ENCODE measurements around the gene DDAH1. TPM values are rescaled to one million over a fixed set of nuclear protein-coding genes. Genes with fewer than 3 reads are reported as not detected.

DDAH1 gene
- total and polyA plus RNA-seq, 2 of the 8 experiments (the other 6 are each of a cell fraction or from before 2014, with no cell fraction given), result 22.8 to 54.5 TPM

DNA sequence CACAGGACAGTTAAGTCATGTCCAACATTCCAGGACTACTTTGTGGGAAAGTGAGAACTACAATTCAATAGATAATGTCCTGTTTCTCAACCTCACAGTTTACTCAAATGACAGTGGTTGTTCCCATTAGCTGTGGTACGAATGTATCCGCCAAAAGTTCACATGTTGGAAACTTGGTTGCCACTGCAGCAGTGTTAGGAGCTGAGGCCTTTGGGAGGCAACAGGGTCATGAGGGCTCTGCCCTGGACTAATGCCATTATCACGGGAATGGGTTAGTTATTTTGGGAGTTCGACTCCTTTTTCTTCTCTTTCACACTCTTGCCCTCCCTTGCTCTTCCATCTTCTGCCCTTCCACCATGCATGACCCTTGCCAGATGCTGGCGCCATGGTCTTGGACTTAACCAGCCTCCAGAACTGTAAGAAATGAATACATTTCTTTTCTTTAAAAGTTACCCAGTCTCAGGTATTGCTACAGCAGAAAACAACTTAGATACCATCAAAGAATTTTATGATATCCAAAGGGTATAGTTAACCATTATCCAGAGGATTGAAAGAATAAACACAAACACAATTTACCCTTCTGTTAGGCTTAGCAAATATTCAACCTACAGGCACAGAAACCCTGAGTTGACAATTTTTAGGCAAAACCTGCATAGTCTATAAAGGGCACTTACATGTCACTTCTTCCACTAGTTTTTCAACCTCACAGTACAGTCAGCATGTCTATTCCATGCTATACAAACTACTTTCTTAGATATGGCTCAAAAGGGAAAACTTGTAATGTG is 196.0 kb downstream of the DDAH1 start:
- no peaks in the 10 kb centered on the region for H3K27me3 ChIP-seq (replicated peaks in 1 of 4; ENCODE audit: control insufficient read depth in 3 of 4, extremely low read depth in 1 of 4, insufficient read depth in 3 of 4, low read length in 3 of 4)
- H3K4ac ChIP-seq (replicated peaks; ENCODE audit: insufficient read length, low read depth, low read length), result no peak overlapping the region
- H2AK5ac ChIP-seq (ENCODE audit: low read depth, low read length), result no peak overlapping the region
- ChIA-PET POLR2A (ENCODE audit: partially characterized antibody) (interaction anchor here (0.6 kb wide), 1 partner anchor 296 kb away, joined by 4 read pairs; no protein-coding TSS in a partner anchor), CTCF (ENCODE audit: partially characterized antibody) (interaction anchor here (1.2 to 9.5 kb wide), 4 partner anchors 8 to 324 kb away, joined by 3 to 65 read pairs (median 4); partner anchors contain the start of gene C1orf52)
- H2BK15ac ChIP-seq (ENCODE audit: low read length), result no peak overlapping the region
- no peaks in the 10 kb centered on the region for H3K4me1 ChIP-seq (replicated peaks in 1 of 4; ENCODE audit: control insufficient read depth in 3 of 4, insufficient read depth in 4 of 4, low read length in 3 of 4)
- no peak overlapping the region for H2BK120ac ChIP-seq (replicated peaks; ENCODE audit: low read depth, low read length)
- no peak overlapping the region for H2AFZ ChIP-seq (ENCODE audit: low read length)
- H2BK20ac ChIP-seq (ENCODE audit: low read length), result no peak overlapping the region
- no peak overlapping the region for H3K9ac ChIP-seq (replicated peaks in 1 of 4; ENCODE audit: extremely low read depth in 1 of 4, low read depth in 3 of 4, low read length in 3 of 4)
- no peak overlapping the region for H3K27ac ChIP-seq (ENCODE audit: low read depth, low read length)
- no peaks in the 10 kb centered on the region for H3K23me2 ChIP-seq (ENCODE audit: low read depth, low read length)
- peaks cover 0 to 5% of the 10 kb centered on the region in 2 experiments for H4K20me1 ChIP-seq (replicated peaks in 1 of 2; ENCODE audit: control insufficient read depth in 1 of 2, insufficient read depth in 2 of 2, low read length in 2 of 2)
- no peak for DNase-seq (ENCODE audit: low read depth in 1 of 2, low spot score in 2 of 2)
- no peak overlapping the region for H3K56ac ChIP-seq (replicated peaks; ENCODE audit: insufficient read length, low read depth, low read length)
- no peaks in the 10 kb centered on the region for H3K9me3 ChIP-seq (ENCODE audit: insufficient read depth in 2 of 2, low read depth in 1 of 2, low read length in 1 of 2)
- no peak overlapping the region for H3K18ac ChIP-seq (ENCODE audit: extremely low read depth, low read length)
- H3K4me3 ChIP-seq (ENCODE audit: extremely low read depth in 1 of 4, insufficient read depth in 2 of 4, low read depth in 3 of 4, low read length in 4 of 4), result no peak overlapping the region
- H3K14ac ChIP-seq (ENCODE audit: insufficient read length), result no peak overlapping the region
- H2BK5ac ChIP-seq (ENCODE audit: low read depth, low read length), result no peak overlapping the region
- no peak overlapping the region for H4K8ac ChIP-seq (ENCODE audit: extremely low read depth, insufficient read depth, low read length)
- peaks cover 0 to 26% of the 10 kb centered on the region in 2 experiments; a peak in 2 of 4 replicates for H3K79me2 ChIP-seq (ENCODE audit: control insufficient read depth in 1 of 2, insufficient read depth in 2 of 2, low read length in 2 of 2)
- peaks cover 2% of the 10 kb centered on the region; the same call in 1 of the 2 replicates for H3K79me1 ChIP-seq (ENCODE audit: low read depth, low read length)
- FAIRE-seq, result no peak
- WGBS, 2 experiments (ENCODE audit: extremely low coverage in 1 of 2, insufficient coverage in 1 of 2, insufficient read length in 1 of 2, insufficient replicate concordance in 2 of 2, low coverage in 1 of 2, low lambda C conversion rate in 2 of 2, missing lambda C conversion rate in 1 of 2), result 92% methylated on average over 5 of the region's 5 CpGs; no CpG with 5 or more reads in 1 of the 2 experiments
- H4K5ac ChIP-seq (ENCODE audit: insufficient read length, low read depth, low read length), result no peak overlapping the region
- H3K36me3 ChIP-seq (ENCODE audit: control insufficient read depth in 2 of 4, insufficient read depth in 4 of 4, low read length in 3 of 4), result peaks cover 0 to 51% (median 26%) of the 10 kb centered on the region in 4 experiments; a peak in 7 of 8 replicates
- no peak overlapping the region for H2BK12ac ChIP-seq (ENCODE audit: low read depth, low read length)
- H3K4me2 ChIP-seq (ENCODE audit: insufficient read depth in 1 of 2, low read depth in 2 of 2, low read length in 2 of 2), result no peak overlapping the region
- H4K91ac ChIP-seq (replicated peaks; ENCODE audit: insufficient read length, low read length), result no peak overlapping the region
- no peak overlapping the region for H3K23ac ChIP-seq (ENCODE audit: insufficient read length)
- TF ChIP-seq CEBPB (IDR thresholded peaks at IDR 0.05; ENCODE audit: low read depth, low read length) (no peak), EP300 (IDR thresholded peaks at IDR 0.05; ENCODE audit: borderline replicate concordance in 1 of 2, low read depth in 2 of 2, low read length in 2 of 2) (no peak), POLR2AphosphoS5 (IDR thresholded peaks at IDR 0.05; ENCODE audit: low read depth, low read length) (no peak), SIX5 (IDR thresholded peaks at IDR 0.05; ENCODE audit: low read depth, low read length) (no peak), KDM5A (IDR thresholded peaks at IDR 0.05; ENCODE audit: low read length) (no peak), JUND (IDR thresholded peaks at IDR 0.05; ENCODE audit: low read length) (no peak), RNF2 (IDR thresholded peaks at IDR 0.05; ENCODE audit: borderline replicate concordance, low read depth, low read length, missing control alignments, poor library complexity, severe bottlenecking) (no peak), PHF8 (conservative IDR thresholded peaks at IDR 0.05; ENCODE audit: low read depth, low read length) (no peak), BACH1 (IDR thresholded peaks at IDR 0.05; ENCODE audit: low read length) (no peak)
- TF ChIP-seq, protein P1, sequence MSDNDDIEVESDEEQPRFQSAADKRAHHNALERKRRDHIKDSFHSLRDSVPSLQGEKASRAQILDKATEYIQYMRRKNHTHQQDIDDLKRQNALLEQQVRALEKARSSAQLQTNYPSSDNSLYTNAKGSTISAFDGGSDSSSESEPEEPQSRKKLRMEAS (IDR thresholded peaks at IDR 0.05), result no peak
- TF ChIP-seq, protein P2, sequence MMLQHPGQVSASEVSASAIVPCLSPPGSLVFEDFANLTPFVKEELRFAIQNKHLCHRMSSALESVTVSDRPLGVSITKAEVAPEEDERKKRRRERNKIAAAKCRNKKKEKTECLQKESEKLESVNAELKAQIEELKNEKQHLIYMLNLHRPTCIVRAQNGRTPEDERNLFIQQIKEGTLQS (IDR thresholded peaks at IDR 0.05; ENCODE audit: insufficient read depth, low read depth, low read length), result no peak
